Measurements from ENCODE around the gene UBB.

DNA sequence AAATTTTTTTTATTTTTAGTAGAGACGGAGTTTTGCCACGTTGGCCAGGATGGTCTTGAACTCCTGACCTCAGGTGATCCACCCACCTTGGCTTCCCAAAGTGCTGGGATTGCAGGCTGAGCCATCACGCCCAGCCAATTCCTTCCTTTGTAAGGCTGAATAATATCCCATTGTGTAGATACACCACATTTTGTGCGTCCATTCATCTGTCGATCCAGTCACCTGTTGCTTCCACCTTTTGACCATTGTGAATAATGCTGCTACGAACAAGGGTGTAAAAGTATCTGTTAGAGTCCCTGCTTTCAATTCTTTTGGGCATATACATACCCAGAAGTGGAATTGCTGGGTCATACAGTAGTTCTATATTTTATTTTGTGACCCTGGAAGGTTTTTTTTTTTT, 49.8 kb downstream of the UBB start:
- TF ChIP-seq, protein P1, sequence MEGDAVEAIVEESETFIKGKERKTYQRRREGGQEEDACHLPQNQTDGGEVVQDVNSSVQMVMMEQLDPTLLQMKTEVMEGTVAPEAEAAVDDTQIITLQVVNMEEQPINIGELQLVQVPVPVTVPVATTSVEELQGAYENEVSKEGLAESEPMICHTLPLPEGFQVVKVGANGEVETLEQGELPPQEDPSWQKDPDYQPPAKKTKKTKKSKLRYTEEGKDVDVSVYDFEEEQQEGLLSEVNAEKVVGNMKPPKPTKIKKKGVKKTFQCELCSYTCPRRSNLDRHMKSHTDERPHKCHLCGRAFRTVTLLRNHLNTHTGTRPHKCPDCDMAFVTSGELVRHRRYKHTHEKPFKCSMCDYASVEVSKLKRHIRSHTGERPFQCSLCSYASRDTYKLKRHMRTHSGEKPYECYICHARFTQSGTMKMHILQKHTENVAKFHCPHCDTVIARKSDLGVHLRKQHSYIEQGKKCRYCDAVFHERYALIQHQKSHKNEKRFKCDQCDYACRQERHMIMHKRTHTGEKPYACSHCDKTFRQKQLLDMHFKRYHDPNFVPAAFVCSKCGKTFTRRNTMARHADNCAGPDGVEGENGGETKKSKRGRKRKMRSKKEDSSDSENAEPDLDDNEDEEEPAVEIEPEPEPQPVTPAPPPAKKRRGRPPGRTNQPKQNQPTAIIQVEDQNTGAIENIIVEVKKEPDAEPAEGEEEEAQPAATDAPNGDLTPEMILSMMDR (IDR thresholded peaks at IDR 0.05; ENCODE audit: insufficient read depth, low read depth, low read length) = no peak
- no peak for TF ChIP-seq EZH2 (IDR thresholded peaks at IDR 0.05; ENCODE audit: insufficient read depth, low read length)
